B cell (primary cell): ENCODE measurements around the gene SLC44A4.

Source experiments
- EZH2 ChIP-seq: IDR thresholded peaks from 2 replicates; pipeline ENCODE4 v1.6.1; 2012; ENCODE audit warnings: borderline replicate concordance, low read depth, mild to moderate bottlenecking, moderate library complexity, low read length; ENCODE audit not compliant: insufficient read depth, poor library complexity, severe bottlenecking
- TF ChIP-seq, protein P1 (sequence below): fragments of 200-600 bp; IDR thresholded peaks from one replicate; pipeline ENCODE4 v1.8.0; 2022; ENCODE audit warnings: antibody characterized with exemption, mild to moderate bottlenecking

DNA sequence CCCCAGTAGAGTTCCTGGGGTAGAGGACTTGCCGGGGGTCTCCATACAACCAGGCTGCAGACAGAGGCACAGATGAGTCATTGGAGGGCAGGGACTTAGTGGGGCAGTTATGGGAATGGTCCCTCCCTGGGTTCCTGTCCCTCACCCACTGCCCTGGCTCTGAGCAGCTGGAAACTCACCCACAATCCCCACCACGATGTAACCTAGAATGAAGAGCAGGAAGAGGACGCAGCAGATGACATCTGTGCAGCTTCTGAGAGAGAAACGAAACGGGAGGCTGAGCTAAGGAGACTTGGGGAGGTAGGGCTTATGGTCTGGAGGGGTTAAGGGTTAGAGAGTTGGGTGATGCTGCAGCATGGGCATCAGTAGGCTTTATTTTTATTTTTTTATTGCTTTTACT is 2.9 kb downstream of the SLC44A4 start:
- TF ChIP-seq, protein P1, sequence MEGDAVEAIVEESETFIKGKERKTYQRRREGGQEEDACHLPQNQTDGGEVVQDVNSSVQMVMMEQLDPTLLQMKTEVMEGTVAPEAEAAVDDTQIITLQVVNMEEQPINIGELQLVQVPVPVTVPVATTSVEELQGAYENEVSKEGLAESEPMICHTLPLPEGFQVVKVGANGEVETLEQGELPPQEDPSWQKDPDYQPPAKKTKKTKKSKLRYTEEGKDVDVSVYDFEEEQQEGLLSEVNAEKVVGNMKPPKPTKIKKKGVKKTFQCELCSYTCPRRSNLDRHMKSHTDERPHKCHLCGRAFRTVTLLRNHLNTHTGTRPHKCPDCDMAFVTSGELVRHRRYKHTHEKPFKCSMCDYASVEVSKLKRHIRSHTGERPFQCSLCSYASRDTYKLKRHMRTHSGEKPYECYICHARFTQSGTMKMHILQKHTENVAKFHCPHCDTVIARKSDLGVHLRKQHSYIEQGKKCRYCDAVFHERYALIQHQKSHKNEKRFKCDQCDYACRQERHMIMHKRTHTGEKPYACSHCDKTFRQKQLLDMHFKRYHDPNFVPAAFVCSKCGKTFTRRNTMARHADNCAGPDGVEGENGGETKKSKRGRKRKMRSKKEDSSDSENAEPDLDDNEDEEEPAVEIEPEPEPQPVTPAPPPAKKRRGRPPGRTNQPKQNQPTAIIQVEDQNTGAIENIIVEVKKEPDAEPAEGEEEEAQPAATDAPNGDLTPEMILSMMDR, result no peak
- no peak for TF ChIP-seq EZH2
